Measurements from ENCODE around the gene ADCY3.

GRCh38 chr2:24824071-24824588, 95.9 kb downstream of the ADCY3 start:
- TF ChIP-seq CTCF (IDR thresholded peaks at IDR 0.05) (no peak), POLR2AphosphoS5 (IDR thresholded peaks at IDR 0.05) (no peak), POLR2A (IDR thresholded peaks at IDR 0.05) (no peak)

All from breast epithelium (tissue), 3 donors.